Measurements from ENCODE around the gene LENEP.

GRCh38 chr1:154972517-154973343 lies 20.7 kb upstream of the LENEP start:
- TF ChIP-seq EZH2phosphoT487 (IDR thresholded peaks at IDR 0.05; ENCODE audit: low read length) (no peak), CTCF (IDR thresholded peaks at IDR 0.05; ENCODE audit: low read length) (no peak)
